CD4-positive, alpha-beta T cell treated with Interleukin-15 for 1 hour (primary cell): ENCODE results near the gene FCHO1.

Experiments used
- DNase-seq: peaks from one replicate; pipeline ENCODE4 v3.0.0-alpha.2; 2020

The FCHO1 gene

GRCh38 chr19:17751103-17751911 lies at the start of gene FCHO1:
Gene FCHO1, plus strand, starts transcription at chr19:17751477. Its CDS starts 3,688 bp downstream, at chr19:17755165.
- DNase-seq = peak; percentile 89

GRCh38 chr19:17703824-17704463 lies 47.3 kb upstream of the FCHO1 start:
- peak; percentile 62 for DNase-seq

DNA sequence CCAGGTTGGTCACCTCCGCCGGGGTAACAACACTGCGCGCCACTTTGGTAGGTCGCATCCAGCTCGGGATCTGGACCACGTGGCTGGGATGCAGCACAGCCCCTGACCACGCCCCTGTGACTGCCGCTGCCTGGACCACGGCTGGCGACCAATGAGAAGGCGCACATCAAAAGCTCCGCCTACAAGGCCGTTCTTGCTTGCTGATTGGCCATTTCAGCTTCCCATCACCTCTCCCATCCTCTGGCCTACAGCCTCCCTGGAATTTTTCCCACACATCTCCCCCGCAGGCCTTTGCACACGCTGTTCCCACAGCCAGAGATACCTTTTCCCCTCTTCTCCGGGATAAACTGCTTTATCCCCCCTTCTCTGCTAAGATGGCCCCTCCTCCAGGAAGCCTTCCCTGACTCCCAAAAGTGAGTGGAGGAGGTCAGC lies 44.5 kb upstream of the FCHO1 start:
- DNase-seq = no peak

DNA sequence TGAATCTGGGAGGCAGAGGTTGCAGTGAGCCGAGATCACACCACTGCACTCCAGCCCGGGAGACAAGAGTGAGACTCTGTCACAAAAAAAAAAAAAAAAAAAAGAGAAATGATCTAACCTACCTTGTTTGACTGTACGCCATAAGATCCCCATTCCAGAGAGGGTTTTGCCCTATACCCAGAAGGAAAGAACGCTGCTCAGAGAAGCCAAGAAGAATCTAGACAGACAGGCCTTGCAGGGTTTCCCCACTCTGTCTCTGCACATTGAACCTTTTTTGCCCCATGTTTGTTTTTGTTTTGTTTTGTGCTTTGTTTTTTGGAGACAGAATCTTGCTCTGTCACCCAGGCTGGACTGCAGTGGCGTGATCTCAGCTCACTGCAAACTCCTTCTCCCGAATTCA lies 39.4 kb upstream of the FCHO1 start:
- no peak for DNase-seq

GRCh38 chr19:17716309-17716929 lies 34.9 kb upstream of the FCHO1 start:
- no peak for DNase-seq

DNA sequence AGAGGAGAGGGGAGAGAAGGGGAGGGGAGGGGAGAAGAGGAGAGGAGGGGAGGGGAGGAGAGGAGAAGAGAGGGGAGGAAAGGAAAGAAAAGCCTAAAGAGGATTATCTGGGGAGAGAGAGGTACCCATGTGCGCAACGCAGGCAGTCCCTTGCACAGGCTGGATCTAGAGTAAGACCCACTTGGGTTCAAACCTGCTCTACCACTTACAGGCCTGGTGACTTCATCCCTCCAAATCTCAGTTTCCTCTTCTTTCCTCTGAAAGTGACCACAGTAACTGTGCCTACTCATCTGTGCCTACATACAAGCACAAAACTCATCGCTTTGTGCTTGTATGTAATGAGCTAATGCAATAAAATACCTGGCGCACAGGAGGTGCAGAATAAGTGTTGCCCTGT lies 32.7 kb upstream of the FCHO1 start:
- DNase-seq = no peak

DNA sequence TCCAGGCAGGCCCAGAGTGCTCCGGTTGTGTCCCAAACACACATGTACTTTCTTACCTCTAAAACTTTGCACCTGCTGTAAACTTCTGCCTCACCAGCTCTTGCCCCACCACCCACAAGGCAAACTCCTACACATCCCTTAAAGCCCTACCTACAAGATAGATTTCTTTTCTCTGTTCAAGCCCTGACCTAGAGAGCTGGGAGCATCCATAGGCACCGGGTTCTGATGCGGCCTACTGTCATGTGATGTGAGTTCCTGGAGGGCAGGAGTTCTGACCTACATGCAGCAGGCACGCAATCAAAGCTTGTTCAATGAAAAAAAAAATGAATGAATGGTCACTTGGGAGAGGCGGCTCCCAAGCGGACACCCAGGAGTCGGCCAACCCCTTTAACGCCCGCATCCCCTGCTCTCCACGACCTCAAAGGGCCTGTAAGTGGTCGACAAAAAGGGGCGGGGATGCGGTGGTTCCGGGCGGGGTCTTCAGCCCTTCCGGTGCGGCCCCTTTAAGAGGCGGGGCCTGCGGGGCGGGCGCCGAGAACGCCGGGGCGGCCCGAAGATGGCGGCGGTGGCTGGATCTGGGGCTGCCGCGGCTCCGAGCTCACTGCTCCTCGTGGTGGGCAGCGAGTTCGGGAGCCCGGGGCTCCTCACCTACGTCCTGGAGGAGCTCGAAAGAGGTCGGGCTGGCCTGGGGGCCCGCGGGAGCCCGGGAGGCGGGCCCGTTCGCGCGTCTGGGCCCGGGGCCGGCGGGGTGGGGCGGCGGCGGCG lies 32.1 kb upstream of the FCHO1 start, which contains the start of gene MAP1S:
Gene MAP1S (plus strand): TSS at position 534 of the 765 bp plus-strand sequence. CDS start 23 bp downstream, at position 557.
- DNase-seq = peak; percentile 52

DNA sequence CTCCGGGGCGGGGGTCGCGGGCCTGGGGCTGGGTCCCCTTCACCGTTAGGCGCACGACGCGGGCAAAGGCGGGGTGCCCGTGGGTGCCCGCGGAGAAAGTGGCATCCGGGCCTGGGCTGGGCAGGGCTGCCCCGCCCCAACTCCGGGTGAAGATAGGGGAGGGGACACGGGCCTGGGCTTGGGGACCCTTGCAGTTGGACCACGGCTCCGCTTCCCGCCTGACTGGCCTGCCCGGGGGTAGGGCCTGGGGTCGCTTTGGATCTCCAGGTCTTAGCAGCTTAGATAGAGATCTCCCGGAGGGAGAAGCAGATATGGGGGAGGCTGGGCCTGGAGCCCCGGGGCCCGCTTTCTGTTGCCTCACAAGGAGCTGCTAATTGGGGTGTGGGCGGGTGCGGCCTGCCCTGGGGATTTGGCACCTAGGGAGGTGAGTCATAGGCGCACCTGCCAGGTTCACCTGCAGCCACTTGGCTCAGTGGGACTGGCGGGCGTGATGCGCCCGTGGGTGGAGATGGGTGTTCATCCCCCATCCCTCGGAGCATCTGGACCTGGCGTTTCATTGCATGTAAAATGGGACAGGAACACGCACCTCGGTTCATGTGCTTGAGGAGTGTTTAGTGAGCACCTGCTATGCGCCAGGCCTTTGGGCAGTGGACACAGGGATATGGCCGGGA lies 31.4 kb upstream of the FCHO1 start:
- DNase-seq = peak; percentile 19

GRCh38 chr19:17720440-17720839 lies 30.8 kb upstream of the FCHO1 start:
- no peak for DNase-seq

- no peak for DNase-seq
Measured at GRCh38 chr19:17721111-17721628, 30.1 kb upstream of the FCHO1 start.

DNA sequence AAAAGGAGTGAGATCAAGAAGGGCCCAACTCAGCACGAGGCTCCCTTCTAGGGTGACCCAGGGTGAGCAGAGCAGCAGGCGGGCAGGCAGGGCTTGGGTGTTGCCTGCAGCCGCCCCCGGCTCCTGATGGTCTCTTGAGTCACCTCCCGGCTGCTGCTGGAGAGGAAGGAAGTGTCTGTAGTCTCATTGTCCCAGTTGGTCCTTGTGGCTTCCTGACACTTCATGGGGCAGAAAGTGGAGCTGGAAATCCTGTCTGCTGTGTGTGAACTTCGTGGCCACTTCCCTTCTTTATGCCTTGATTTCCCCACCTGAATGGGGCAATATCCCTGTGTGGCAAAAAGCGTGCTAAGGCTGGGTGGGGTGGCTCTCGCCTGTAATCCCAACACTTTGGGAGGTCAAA lies 29.5 kb upstream of the FCHO1 start:
- DNase-seq = peak; percentile 43

- no peak for DNase-seq
Measured at GRCh38 chr19:17722655-17723240, 28.5 kb upstream of the FCHO1 start.

DNA sequence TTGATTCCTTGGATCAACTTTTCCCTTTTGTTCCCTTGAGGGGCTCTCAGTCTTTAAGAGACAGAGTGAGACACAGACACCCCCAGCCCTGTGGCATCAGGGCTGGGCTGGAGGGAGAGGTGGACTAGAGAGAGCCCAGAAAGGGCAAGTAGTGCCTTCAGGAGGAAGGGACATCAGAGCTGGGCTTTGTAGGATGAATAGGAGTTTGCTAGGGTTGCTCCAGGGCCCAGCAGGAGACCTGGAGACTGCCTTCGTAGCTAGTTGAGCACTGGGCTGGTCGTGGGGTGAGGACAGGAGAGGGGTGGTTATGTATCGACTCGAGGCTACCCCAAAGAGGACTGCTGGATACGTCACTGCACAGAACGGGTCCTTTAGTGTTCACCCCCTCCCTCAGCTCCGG lies 26.6 kb upstream of the FCHO1 start:
- DNase-seq = no peak

- no peak for DNase-seq
Measured at GRCh38 chr19:17725422-17726078, 25.7 kb upstream of the FCHO1 start.

DNA sequence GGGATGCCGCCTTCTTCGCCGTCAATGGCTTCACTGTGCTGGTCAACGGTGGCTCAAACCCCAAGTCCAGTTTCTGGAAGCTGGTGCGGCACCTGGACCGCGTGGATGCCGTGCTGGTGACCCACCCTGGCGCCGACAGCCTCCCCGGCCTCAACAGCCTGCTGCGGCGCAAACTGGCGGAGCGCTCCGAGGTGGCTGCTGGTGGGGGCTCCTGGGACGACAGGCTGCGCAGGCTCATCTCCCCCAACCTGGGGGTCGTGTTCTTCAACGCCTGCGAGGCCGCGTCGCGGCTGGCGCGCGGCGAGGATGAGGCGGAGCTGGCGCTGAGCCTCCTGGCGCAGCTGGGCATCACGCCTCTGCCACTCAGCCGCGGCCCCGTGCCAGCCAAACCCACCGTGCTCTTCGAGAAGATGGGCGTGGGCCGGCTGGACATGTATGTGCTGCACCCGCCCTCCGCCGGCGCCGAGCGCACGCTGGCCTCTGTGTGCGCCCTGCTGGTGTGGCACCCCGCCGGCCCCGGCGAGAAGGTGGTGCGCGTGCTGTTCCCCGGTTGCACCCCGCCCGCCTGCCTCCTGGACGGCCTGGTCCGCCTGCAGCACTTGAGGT lies 25.0 kb upstream of the FCHO1 start:
- no peak for DNase-seq

DNA sequence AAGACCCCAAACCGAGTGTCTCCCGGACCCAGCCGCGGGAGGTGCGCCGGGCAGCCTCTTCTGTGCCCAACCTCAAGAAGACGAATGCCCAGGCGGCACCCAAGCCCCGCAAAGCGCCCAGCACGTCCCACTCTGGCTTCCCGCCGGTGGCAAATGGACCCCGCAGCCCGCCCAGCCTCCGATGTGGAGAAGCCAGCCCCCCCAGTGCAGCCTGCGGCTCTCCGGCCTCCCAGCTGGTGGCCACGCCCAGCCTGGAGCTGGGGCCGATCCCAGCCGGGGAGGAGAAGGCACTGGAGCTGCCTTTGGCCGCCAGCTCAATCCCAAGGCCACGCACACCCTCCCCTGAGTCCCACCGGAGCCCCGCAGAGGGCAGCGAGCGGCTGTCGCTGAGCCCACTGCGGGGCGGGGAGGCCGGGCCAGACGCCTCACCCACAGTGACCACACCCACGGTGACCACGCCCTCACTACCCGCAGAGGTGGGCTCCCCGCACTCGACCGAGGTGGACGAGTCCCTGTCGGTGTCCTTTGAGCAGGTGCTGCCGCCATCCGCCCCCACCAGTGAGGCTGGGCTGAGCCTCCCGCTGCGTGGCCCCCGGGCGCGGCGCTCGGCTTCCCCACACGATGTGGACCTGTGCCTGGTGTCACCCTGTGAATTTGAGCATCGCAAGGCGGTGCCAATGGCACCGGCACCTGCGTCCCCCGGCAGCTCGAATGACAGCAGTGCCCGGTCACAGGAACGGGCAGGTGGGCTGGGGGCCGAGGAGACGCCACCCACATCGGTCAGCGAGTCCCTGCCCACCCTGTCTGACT lies 24.1 kb upstream of the FCHO1 start:
- DNase-seq = no peak

GRCh38 chr19:17727843-17728242 lies 23.4 kb upstream of the FCHO1 start:
- DNase-seq = no peak

DNA sequence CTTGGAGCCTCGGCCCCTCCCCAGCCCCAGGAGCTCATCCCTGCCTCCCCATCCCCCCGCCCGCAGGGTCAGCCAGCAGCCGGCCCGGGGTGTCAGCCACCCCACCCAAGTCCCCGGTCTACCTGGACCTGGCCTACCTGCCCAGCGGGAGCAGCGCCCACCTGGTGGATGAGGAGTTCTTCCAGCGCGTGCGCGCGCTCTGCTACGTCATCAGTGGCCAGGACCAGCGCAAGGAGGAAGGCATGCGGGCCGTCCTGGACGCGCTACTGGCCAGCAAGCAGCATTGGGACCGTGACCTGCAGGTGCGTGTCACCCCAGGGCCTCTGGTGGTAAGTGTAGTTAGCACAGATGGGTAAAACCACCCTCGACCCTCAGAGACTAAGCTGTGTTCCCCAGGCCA lies 18.1 kb upstream of the FCHO1 start:
- DNase-seq = no peak

DNA sequence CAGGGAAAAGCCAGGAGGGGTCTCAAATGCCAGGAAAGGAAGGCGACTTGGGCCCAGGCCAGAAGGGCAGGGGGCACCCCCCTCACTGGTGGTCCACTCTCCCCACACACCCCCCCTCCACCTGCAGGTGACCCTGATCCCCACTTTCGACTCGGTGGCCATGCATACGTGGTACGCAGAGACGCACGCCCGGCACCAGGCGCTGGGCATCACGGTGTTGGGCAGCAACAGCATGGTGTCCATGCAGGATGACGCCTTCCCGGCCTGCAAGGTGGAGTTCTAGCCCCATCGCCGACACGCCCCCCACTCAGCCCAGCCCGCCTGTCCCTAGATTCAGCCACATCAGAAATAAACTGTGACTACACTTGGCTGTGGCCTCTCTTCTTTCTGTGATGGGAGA lies 17.1 kb upstream of the FCHO1 start:
- no peak for DNase-seq

GRCh38 chr19:17735410-17735809 lies 15.9 kb upstream of the FCHO1 start:
- DNase-seq = no peak
